H9 (cell line): ENCODE results near the gene CSAD. TPM values are rescaled to one million over a fixed set of nuclear protein-coding genes. Genes with fewer than 3 reads are reported as not detected.

ENCODE experiments used
- DNase-seq: peaks from one replicate; pipeline ENCODE4 v3.0.0-alpha.2; 2017
- H2AFZ ChIP-seq: one replicate; pipeline ENCODE4 v1.6.1; 2013; ENCODE audit warnings: mild to moderate bottlenecking, low read length, control low read depth, moderate library complexity
- H2AK5ac ChIP-seq: 2 replicates; pipeline ENCODE4 v1.6.1; 2013; ENCODE audit warnings: low read length, control low read depth, mixed read lengths; ENCODE audit not compliant: insufficient read length
- H2BK120ac ChIP-seq: one replicate; pipeline ENCODE4 v1.6.1; 2013; ENCODE audit warnings: low read depth, mild to moderate bottlenecking, low read length, control low read depth, inconsistent platforms; ENCODE audit not compliant: poor library complexity, severe bottlenecking
- H2BK12ac ChIP-seq: 2 replicates; pipeline ENCODE4 v1.6.1; 2013; ENCODE audit warnings: low read length, control low read depth, mixed read lengths, low read depth; ENCODE audit not compliant: insufficient read length
- H2BK15ac ChIP-seq: 2 replicates; pipeline ENCODE4 v1.6.1; 2013; ENCODE audit warnings: low read depth, low read length, control low read depth
- H2BK20ac ChIP-seq: one replicate; pipeline ENCODE4 v1.6.1; 2013; ENCODE audit warnings: low read depth, mild to moderate bottlenecking, low read length, control low read depth, inconsistent platforms; ENCODE audit not compliant: poor library complexity, severe bottlenecking
- H2BK5ac ChIP-seq: 2 replicates; pipeline ENCODE4 v1.6.1; 2013; ENCODE audit warnings: low read length, control low read depth, mixed read lengths; ENCODE audit not compliant: insufficient read length
- H3K14ac ChIP-seq: 2 replicates; pipeline ENCODE4 v1.6.1; 2013; ENCODE audit warnings: low read length, control low read depth; ENCODE audit not compliant: insufficient read depth
- H3K18ac ChIP-seq: 2 replicates; pipeline ENCODE4 v1.6.1; 2013; ENCODE audit warnings: low read depth, mild to moderate bottlenecking, mixed read lengths, low read length, control low read depth; ENCODE audit not compliant: insufficient read length
- H3K23ac ChIP-seq: 2 replicates; pipeline ENCODE4 v1.6.1; 2013; ENCODE audit warnings: low read length, control low read depth, mixed read lengths, low read depth; ENCODE audit not compliant: insufficient read length
- H3K23me2 ChIP-seq: 2 replicates; pipeline ENCODE4 v1.6.1; 2013; ENCODE audit warnings: low read depth, mild to moderate bottlenecking, mixed read lengths, low read length, control low read depth; ENCODE audit not compliant: insufficient read length, poor library complexity, severe bottlenecking
- H3K27ac ChIP-seq: 2 replicates; pipeline ENCODE4 v1.5.1; 2013; ENCODE audit warnings: low read length, control low read depth, mixed read lengths, low read depth; ENCODE audit not compliant: insufficient read length
- H3K27me3 ChIP-seq: 2 replicates; pipeline ENCODE4 v1.6.1; 2013; ENCODE audit warnings: low read length, control low read depth, inconsistent platforms; ENCODE audit not compliant: insufficient read depth
- H3K4ac ChIP-seq: 2 replicates; pipeline ENCODE4 v1.6.1; 2013; ENCODE audit warnings: low read depth, mild to moderate bottlenecking, control low read depth, inconsistent platforms, low read length, moderate library complexity
- H3K4me1 ChIP-seq: 2 replicates; pipeline ENCODE4 v1.6.1; 2013; ENCODE audit warnings: low read length, control low read depth, inconsistent platforms; ENCODE audit not compliant: insufficient read depth
- H3K4me2 ChIP-seq: 2 replicates; pipeline ENCODE4 v1.6.1; 2013; ENCODE audit warnings: low read length, control low read depth, mixed read lengths; ENCODE audit not compliant: insufficient read length, insufficient read depth
- H3K56ac ChIP-seq: 2 replicates; pipeline ENCODE4 v1.6.1; 2013; ENCODE audit warnings: low read depth, mild to moderate bottlenecking, mixed read lengths, low read length, control low read depth; ENCODE audit not compliant: insufficient read length
- H3K79me1 ChIP-seq: 2 replicates; pipeline ENCODE4 v1.6.1; 2013; ENCODE audit warnings: low read depth, mild to moderate bottlenecking, moderate library complexity, low read length, control low read depth, inconsistent platforms; ENCODE audit not compliant: insufficient read depth, poor library complexity, severe bottlenecking
- H3K79me2 ChIP-seq: 2 replicates; pipeline ENCODE4 v1.6.1; 2013; ENCODE audit warnings: low read length, control low read depth, inconsistent platforms; ENCODE audit not compliant: insufficient read depth
- H3K9ac ChIP-seq: 2 replicates; pipeline ENCODE4 v1.6.1; 2013; ENCODE audit warnings: low read length, control low read depth, mixed read lengths; ENCODE audit not compliant: insufficient read length; ENCODE audit errors: extremely low read depth
- H3K9me3 ChIP-seq: one replicate; pipeline ENCODE4 v1.6.1; 2013; ENCODE audit warnings: low read depth, low read length, inconsistent platforms; ENCODE audit not compliant: control insufficient read depth
- H3T11ph ChIP-seq: one replicate; pipeline ENCODE4 v1.6.1; 2013; ENCODE audit warnings: mild to moderate bottlenecking, low read length, control low read depth, inconsistent platforms
- H4K20me1 ChIP-seq: one replicate; pipeline ENCODE4 v1.6.1; 2013; ENCODE audit not compliant: control insufficient read depth, insufficient read length, insufficient read depth
- H4K5ac ChIP-seq: 2 replicates; pipeline ENCODE4 v1.6.1; 2013; ENCODE audit warnings: low read depth, mild to moderate bottlenecking, mixed read lengths, low read length, control low read depth; ENCODE audit not compliant: insufficient read length
- H4K8ac ChIP-seq: replicated peaks from 2 replicates; pipeline ENCODE4 v1.6.1; 2013; ENCODE audit warnings: low read length, control low read depth, mixed read lengths, low read depth; ENCODE audit not compliant: insufficient read length
- H4K91ac ChIP-seq: 2 replicates; pipeline ENCODE4 v1.6.1; 2013; ENCODE audit warnings: low read depth, mild to moderate bottlenecking, moderate library complexity, mixed read lengths, low read length, control low read depth; ENCODE audit not compliant: insufficient read length
- H3K27ac Mint-ChIP-seq, 3 experiments: 2 replicates in 2 of 3; 3 replicates in 1 of 3; pipeline ENCODE4 v1.8.0; 2020 to 2021; ENCODE audit warnings: mixed read lengths in 3 of 3, mild to moderate bottlenecking in 1 of 3, moderate library complexity in 1 of 3
- H3K27me3 Mint-ChIP-seq: 2 replicates; pipeline ENCODE4 v1.8.0; 2021; ENCODE audit warnings: low read depth, mild to moderate bottlenecking, moderate library complexity, mixed read lengths
- H3K36me3 Mint-ChIP-seq, 3 experiments: 2 replicates in 2 of 3; 3 replicates in 1 of 3; pipeline ENCODE4 v1.8.0; 2020 to 2021; ENCODE audit warnings: low read depth in 3 of 3, mixed read lengths in 3 of 3; ENCODE audit not compliant: insufficient read depth in 1 of 3
- H3K4me1 Mint-ChIP-seq, 2 experiments: 2 replicates each; pipeline ENCODE4 v1.8.0; 2020; ENCODE audit warnings: mixed read lengths in 2 of 2
- H3K4me3 Mint-ChIP-seq, 2 experiments: 2 replicates in 1 of 2; 3 replicates in 1 of 2; pipeline ENCODE4 v1.8.0; 2020 to 2021; ENCODE audit warnings: mild to moderate bottlenecking in 2 of 2, mixed read lengths in 2 of 2, moderate library complexity in 1 of 2
- H3K9me3 Mint-ChIP-seq, 2 experiments: 2 replicates in 1 of 2; 3 replicates in 1 of 2; pipeline ENCODE4 v1.8.0; 2020; ENCODE audit warnings: mild to moderate bottlenecking in 2 of 2, mixed read lengths in 2 of 2, moderate library complexity in 1 of 2
- CTCF ChIP-seq: fragments of 200-600 bp; sonication (generic); conservative IDR thresholded peaks from 3 replicates; pipeline ENCODE4 v1.8.0; 2021; ENCODE audit warnings: antibody characterized with exemption, mild to moderate bottlenecking
- WGBS: extraction: QIAGEN DNeasy Blood & Tissue Kit; methylation state at CpG from one replicate; pipeline ENCODE4 v1.1.7; 2013; ENCODE audit warnings: missing lambda C conversion rate, low lambda C conversion rate, mixed read lengths; ENCODE audit not compliant: insufficient read length; ENCODE audit errors: extremely low coverage; 5-methylcytosine and 5-hydroxymethylcytosine counted together
- total RNA-seq: library from RNA; stranded (reverse); gene quantifications from 2 replicates; pipeline ENCODE4 v1.2.1, GENCODE V29; 2021

The CSAD gene
- total RNA-seq, 1 experiment from 2014 or later = 7.4 TPM

- no peak overlapping the region for H2BK120ac ChIP-seq
- no peak overlapping the region for H3K56ac ChIP-seq
- no peaks in the 10 kb centered on the region; a peak in 2 of 5 replicates for H3K9me3 Mint-ChIP-seq
- H2AFZ ChIP-seq = no peak overlapping the region
- no peak overlapping the region for H3K27ac ChIP-seq
- H2BK20ac ChIP-seq = no peak overlapping the region
- peaks cover under 1% of the 10 kb centered on the region; the same call in 1 of the 2 replicates for H3K79me2 ChIP-seq
- H3K9ac ChIP-seq = no peak overlapping the region
- no peak overlapping the region for H3T11ph ChIP-seq
- no peak for DNase-seq
- H3K14ac ChIP-seq = no peak overlapping the region
- peaks cover 11% of the 10 kb centered on the region for H3K27me3 Mint-ChIP-seq
- peak overlapping the region in 1 of 2 experiments; percentile 67; a peak in 3 of 5 replicates for H3K4me3 Mint-ChIP-seq
- no peak overlapping the region for H3K18ac ChIP-seq
- H3K23ac ChIP-seq = no peak overlapping the region
- H3K9me3 ChIP-seq = no peaks in the 10 kb centered on the region
- no peaks in the 10 kb centered on the region; the same call in 1 of the 2 replicates for H3K27me3 ChIP-seq
- H4K91ac ChIP-seq = no peak overlapping the region
- TF ChIP-seq CTCF = no peak
- H2BK12ac ChIP-seq = no peak overlapping the region
- no peaks in the 10 kb centered on the region for H3K79me1 ChIP-seq
- no peak overlapping the region for H2AK5ac ChIP-seq
- no peak overlapping the region for H4K8ac ChIP-seq
- no peak overlapping the region for H2BK5ac ChIP-seq
- no peaks in the 10 kb centered on the region for H4K20me1 ChIP-seq
- peaks cover 20 to 59% (median 55%) of the 10 kb centered on the region in 3 experiments; a peak in 6 of 7 replicates for H3K36me3 Mint-ChIP-seq
- H2BK15ac ChIP-seq = no peak overlapping the region
- H3K23me2 ChIP-seq = peaks cover 5% of the 10 kb centered on the region
- H3K4me1 Mint-ChIP-seq = peaks cover 57 to 62% of the 10 kb centered on the region in 2 experiments
- no peak overlapping the region for H3K4ac ChIP-seq
- WGBS = no CpG with 5 or more reads among the region's 5 CpGs
- peak overlapping the region; percentile 9 for H3K4me2 ChIP-seq
- peak overlapping the region in 1 of 3 experiments; percentile 31; a peak in 3 of 7 replicates for H3K27ac Mint-ChIP-seq
- no peak overlapping the region for H4K5ac ChIP-seq
- peaks cover 33% of the 10 kb centered on the region; the same call in 1 of the 2 replicates for H3K4me1 ChIP-seq
Observed at GRCh38 chr12:53214221-53214620, 33.5 kb upstream of the CSAD start.
